Measurements from ENCODE around the gene UCK1.

Gene UCK1

GRCh38 chr9:131492070-131492469, 39.0 kb downstream of the UCK1 start:
- no peak for DNase-seq

GRCh38 chr9:131491001-131491710, 39.9 kb downstream of the UCK1 start:
- DNase-seq = no peak

GRCh38 chr9:131490514-131490913, 40.5 kb downstream of the UCK1 start:
- no peak for DNase-seq

- DNase-seq = no peak
Observed at GRCh38 chr9:131487621-131488031, 43.4 kb downstream of the UCK1 start.

- DNase-seq = no peak
Observed at GRCh38 chr9:131487001-131487400, 44.1 kb downstream of the UCK1 start.

GRCh38 chr9:131485728-131486422, 45.2 kb downstream of the UCK1 start:
- DNase-seq = no peak

- DNase-seq = no peak
Observed at GRCh38 chr9:131485206-131485605, 45.9 kb downstream of the UCK1 start.

- DNase-seq = no peak
Observed at GRCh38 chr9:131484560-131485185, 46.4 kb downstream of the UCK1 start.

- no peak for DNase-seq
Observed at GRCh38 chr9:131484051-131484445, 47.0 kb downstream of the UCK1 start.

- no peak for DNase-seq
Observed at GRCh38 chr9:131483319-131484050, 47.6 kb downstream of the UCK1 start.

- no peak for DNase-seq
Observed at GRCh38 chr9:131482343-131483006, 48.6 kb downstream of the UCK1 start.

- DNase-seq = no peak
Observed at GRCh38 chr9:131481441-131482342, 49.4 kb downstream of the UCK1 start.

- DNase-seq = no peak
Observed at GRCh38 chr9:131480258-131480657, 50.8 kb downstream of the UCK1 start.

- DNase-seq = no peak
Observed at GRCh38 chr9:131478911-131479310, 52.2 kb downstream of the UCK1 start.

- DNase-seq = no peak
Observed at GRCh38 chr9:131478421-131478868, 52.6 kb downstream of the UCK1 start.

GRCh38 chr9:131477816-131478419, 53.1 kb downstream of the UCK1 start:
- no peak for DNase-seq

- DNase-seq = no peak
Observed at GRCh38 chr9:131477367-131477766, 53.7 kb downstream of the UCK1 start.

- no peak for DNase-seq
Observed at GRCh38 chr9:131476777-131477345, 54.2 kb downstream of the UCK1 start.

- DNase-seq = no peak
Observed at GRCh38 chr9:131475956-131476776, 54.9 kb downstream of the UCK1 start.
